SK-N-SH (cell line): ENCODE data around the gene ADAMTS4. TPM values are rescaled to one million over a fixed set of nuclear protein-coding genes. Genes with fewer than 3 reads are reported as not detected.
A peak's percentile ranks its signal among the peaks of the same experiment; 100 is the strongest.

Experiments used
- CTCF ChIA-PET: fragments of 300-600, 350-600 bp; formaldehyde crosslinking; extraction: SDS; loops from one replicate; lab custom pipeline; 2021; lab: Yijun Ruan, JAX
- POLR2A ChIA-PET: fragments of 350-600 bp; sonication (Branson Sonifier 250); formaldehyde crosslinking; extraction: SDS; loops from one replicate; lab custom pipeline; 2020; ENCODE audit warnings: antibody characterized with exemption, inconsistent platforms; lab: Yijun Ruan, JAX
- DNase-seq: peaks from one replicate; pipeline ENCODE4 v3.0.0; 2012
- H2AFZ ChIP-seq: fragments of 200-600 bp; sonication (generic); 2 replicates; pipeline ENCODE4 v1.8.1; 2016; ENCODE audit warnings: antibody characterized with exemption, mild to moderate bottlenecking, low read depth
- H3F3A ChIP-seq: fragments of 200-600 bp; sonication (generic); replicated peaks from 2 replicates; pipeline ENCODE3; 2016; ENCODE audit warnings: antibody characterized with exemption, mild to moderate bottlenecking; ENCODE audit not compliant: insufficient read depth
- H3K27ac ChIP-seq, 2 experiments: fragments of 200-500 bp in 1 of 2; fragments of 200-600 bp in 1 of 2; sonication (Bioruptor generic) in 1 of 2; sonication (generic), shearing (Covaris generic) in 1 of 2; 2 replicates each; pipeline versions ENCODE4 v1.5.1 to v1.6.1; 2014 to 2016; ENCODE audit warnings: low read depth in 2 of 2, inconsistent platforms in 1 of 2, low read length in 1 of 2, mild to moderate bottlenecking in 1 of 2, mixed read lengths in 1 of 2
- H3K27me3 ChIP-seq: fragments of 200-600 bp; sonication (generic), shearing (Covaris generic); 2 replicates; pipeline ENCODE4 v1.6.1; 2016; ENCODE audit warnings: mixed run types; ENCODE audit not compliant: insufficient read depth
- H3K36me3 ChIP-seq, 2 experiments: fragments of 200-500 bp in 1 of 2; fragments of 200-600 bp in 1 of 2; sonication (Bioruptor generic) in 1 of 2; sonication (generic) in 1 of 2; replicated peaks in 1 of 2; 2 replicates each; pipeline versions ENCODE3 to v1.5.1; 2014 to 2016; ENCODE audit warnings: low read length in 1 of 2, mild to moderate bottlenecking in 1 of 2; ENCODE audit not compliant: insufficient read depth in 2 of 2, control insufficient read depth in 1 of 2
- H3K4me1 ChIP-seq, 2 experiments: fragments of 200-500 bp in 1 of 2; fragments of 200-600 bp in 1 of 2; sonication (Bioruptor generic) in 1 of 2; sonication (generic), shearing (Covaris generic) in 1 of 2; 2 replicates each; pipeline versions ENCODE4 v1.5.1 to v1.6.1; 2014 to 2016; ENCODE audit warnings: low read depth in 1 of 2, low read length in 1 of 2, mixed run types in 1 of 2; ENCODE audit not compliant: insufficient read depth in 2 of 2, control insufficient read depth in 1 of 2
- H3K4me2 ChIP-seq: fragments of 200-600 bp; sonication (generic), shearing (Covaris generic); 2 replicates; pipeline ENCODE4 v1.6.1; 2017; ENCODE audit warnings: mixed run types
- H3K4me3 ChIP-seq, 2 experiments: fragments of 200-500 bp in 1 of 2; fragments of 200-600 bp in 1 of 2; sonication (Bioruptor generic) in 1 of 2; sonication (generic), shearing (Covaris generic) in 1 of 2; 2 replicates each; pipeline versions ENCODE4 v1.5.1 to v1.8.1; 2014 to 2016; ENCODE audit warnings: low read depth in 2 of 2, inconsistent platforms in 1 of 2, low read length in 1 of 2, mild to moderate bottlenecking in 1 of 2, mixed read lengths in 1 of 2, moderate library complexity in 1 of 2
- H3K79me2 ChIP-seq: fragments of 200-600 bp; sonication (generic); 2 replicates; pipeline ENCODE4 v1.8.1; 2017; ENCODE audit warnings: mild to moderate bottlenecking; ENCODE audit not compliant: insufficient read depth
- H3K9ac ChIP-seq: fragments of 200-600 bp; sonication (generic); 2 replicates; pipeline ENCODE4 v1.6.1; 2017; ENCODE audit warnings: mixed run types
- H3K9me2 ChIP-seq: fragments of 200-600 bp; sonication (generic); 2 replicates; pipeline ENCODE4 v1.6.1; 2017; ENCODE audit warnings: mixed run types
- H3K9me3 ChIP-seq: fragments of 200-600 bp; sonication (generic); 2 replicates; pipeline ENCODE4 v1.6.1; 2017; ENCODE audit warnings: mixed run types, mild to moderate bottlenecking, moderate library complexity
- H4K20me1 ChIP-seq: fragments of 200-600 bp; sonication (generic); 2 replicates; pipeline ENCODE4 v1.6.1; 2017; ENCODE audit warnings: mild to moderate bottlenecking, mixed run types; ENCODE audit not compliant: insufficient read depth
- CHD2 ChIP-seq: fragments of 150-350 bp; IDR thresholded peaks from 2 replicates; pipeline ENCODE4 v1.6.1; 2018; ENCODE audit warnings: low read length; ENCODE audit not compliant: partially characterized antibody
- EP300 ChIP-seq, 2 experiments: IDR thresholded peaks; 2 replicates each; pipeline versions ENCODE4 v1.4.0 to v1.6.1; 2012; ENCODE audit warnings: borderline replicate concordance in 1 of 2, low read depth in 1 of 2, low read length in 1 of 2
- EZH2phosphoT487 ChIP-seq: fragments of 200-600 bp; sonication (generic); IDR thresholded peaks from 2 replicates; pipeline ENCODE4 v1.6.1; 2017; ENCODE audit warnings: low read depth, mixed run types, mild to moderate bottlenecking, antibody characterized with exemption, moderate library complexity, borderline replicate concordance
- FOSL2 ChIP-seq: IDR thresholded peaks from 2 replicates; pipeline ENCODE4 v1.4.0; 2012; ENCODE audit warnings: low read depth, mild to moderate bottlenecking, moderate library complexity, borderline replicate concordance
- GABPA ChIP-seq: IDR thresholded peaks from 2 replicates; pipeline ENCODE4 v1.4.0; 2012; ENCODE audit warnings: low read depth, mild to moderate bottlenecking
- MXI1 ChIP-seq: IDR thresholded peaks from 2 replicates; pipeline ENCODE4 v1.6.1; 2012; ENCODE audit warnings: mild to moderate bottlenecking, low read depth, low read length, improper control_type of control experiment
- POLR2AphosphoS5 ChIP-seq: IDR thresholded peaks from 2 replicates; pipeline ENCODE4 v1.6.1; 2012; ENCODE audit warnings: low read depth, low read length
- RCOR1 ChIP-seq: fragments of 150-350 bp; IDR thresholded peaks from 2 replicates; pipeline ENCODE4 v1.6.1; 2017; ENCODE audit warnings: antibody characterized with exemption, low read length
- RXRA ChIP-seq: IDR thresholded peaks from 2 replicates; pipeline ENCODE4 v1.4.0; 2012; ENCODE audit warnings: low read depth, mild to moderate bottlenecking, borderline replicate concordance
- SMC3 ChIP-seq: IDR thresholded peaks from 2 replicates; pipeline ENCODE4 v1.6.1; 2012; ENCODE audit warnings: low read depth, low read length, improper control_type of control experiment
- TAF1 ChIP-seq: IDR thresholded peaks from 2 replicates; pipeline ENCODE4 v1.6.1; 2012; ENCODE audit warnings: low read depth, mild to moderate bottlenecking, low read length, moderate library complexity, borderline replicate concordance
- TCF12 ChIP-seq: IDR thresholded peaks from 2 replicates; pipeline ENCODE4 v1.4.0; 2012
- WGBS: methylation state at CpG from one replicate; pipeline ENCODE4 v1.1.6; 2017; ENCODE audit warnings: low lambda C conversion rate; 5-methylcytosine and 5-hydroxymethylcytosine counted together
- polyA plus RNA-seq, 3 experiments: library from polyadenylated mRNA; depleted of rRNA; stranded (reverse); fragments of >200 nt; gene quantifications; 2 replicates each; pipeline ENCODE4 v1.2.3, GENCODE V29; 2012
- TF ChIP-seq, protein P1 (sequence below): IDR thresholded peaks from 2 replicates; pipeline ENCODE4 v1.4.0; 2012; ENCODE audit warnings: low read depth

Gene ADAMTS4
- polyA plus RNA-seq, 1 of the 3 experiments (the other 2 are of a cell fraction): 1.2 TPM

- H3K4me3 ChIP-seq: peak overlapping the region; percentile 42 to 57
- no peaks in the 10 kb centered on the region for H3K9me2 ChIP-seq
- H3K4me2 ChIP-seq: peak overlapping the region; percentile 79
Observed at GRCh38 chr1:161197560-161198193, 1.2 kb downstream of the ADAMTS4 start.

DNA sequence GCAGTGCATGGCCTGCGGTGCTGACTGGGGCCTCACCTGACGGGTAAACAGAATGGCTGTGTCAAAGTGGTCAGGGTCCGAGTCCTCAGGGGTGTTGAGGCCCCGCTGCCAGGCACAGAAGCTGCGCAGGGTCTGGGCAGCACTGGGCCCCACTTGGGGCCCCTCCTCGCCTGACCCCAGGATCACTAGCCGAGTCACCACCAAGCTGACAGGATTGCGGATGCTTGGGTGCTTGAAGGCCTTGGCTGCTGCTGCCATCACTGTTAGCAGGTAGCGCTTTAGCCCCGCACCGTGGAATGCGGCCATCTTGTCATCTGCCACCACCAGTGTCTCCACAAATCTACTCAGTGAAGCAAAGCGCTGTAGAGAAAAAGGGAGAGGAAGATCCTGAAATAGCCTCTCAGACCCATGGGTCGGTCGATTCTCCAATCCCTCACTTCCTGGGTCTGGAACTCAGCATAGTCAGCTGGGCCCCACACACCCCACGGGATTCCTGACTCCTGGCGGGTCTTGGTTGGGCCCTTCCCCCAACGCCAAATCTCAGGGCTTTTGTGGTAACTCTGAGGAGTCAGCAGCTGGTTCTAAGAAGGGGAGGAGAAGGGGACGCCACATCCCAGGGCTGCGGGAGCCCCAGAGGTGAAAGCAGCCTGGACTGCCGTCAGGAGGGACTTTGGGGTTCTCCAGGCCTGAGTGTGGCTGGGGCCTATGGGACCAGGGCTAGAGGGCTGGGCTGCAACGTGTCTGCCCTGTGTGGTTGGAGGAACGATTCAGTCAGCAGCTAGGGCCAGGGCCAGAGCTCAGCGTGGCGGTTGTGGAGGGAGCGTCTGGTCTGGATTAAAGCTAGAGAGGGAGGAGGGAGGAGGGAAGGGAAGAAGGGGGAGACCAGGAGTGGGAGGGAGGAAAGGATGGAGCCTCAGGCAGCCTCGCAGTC lies 2.1 kb downstream of the ADAMTS4 start:
- POLR2A ChIA-PET: interaction anchor here (0.5 to 1.5 kb wide), 8 partner anchors 12 to 779 kb away, joined by 3 to 7 read pairs (median 4); partner anchors contain the start of genes PPOX, TOMM40L and UFC1
- peak; percentile 88 for DNase-seq
- CTCF ChIA-PET: interaction anchor here (0.8 to 7.0 kb wide), 6 partner anchors 14 to 184 kb away, joined by 3 to 62 read pairs (median 4); partner anchors contain the start of gene TOMM40L
- H3K36me3 ChIP-seq: peaks cover 0 to 9% of the 10 kb centered on the region in 2 experiments
- WGBS: 43% methylated on average over 19 of the region's 27 CpGs
- TF ChIP-seq EP300 (IDR thresholded peaks at IDR 0.05; ENCODE audit: borderline replicate concordance in 1 of 2, low read depth in 1 of 2, low read length in 1 of 2) (0 out of 4 replicates have a peak, but pooled peaks of 1 of the 2 experiments have one; percentile 50), CHD2 (peak; percentile 57), TCF12 (peak; percentile 77), GABPA (no peak), POLR2AphosphoS5 (peak; percentile 77), EZH2phosphoT487 (no peak), FOSL2 (no peak), TAF1 (peak; percentile 67), RXRA (no peak), MXI1 (peak; percentile 92), RCOR1 (0 out of 2 replicates have a peak, but pooled peaks have one; percentile 21), SMC3 (0 out of 2 replicates have a peak, but pooled peaks have one; percentile 16)
- TF ChIP-seq, protein P1, sequence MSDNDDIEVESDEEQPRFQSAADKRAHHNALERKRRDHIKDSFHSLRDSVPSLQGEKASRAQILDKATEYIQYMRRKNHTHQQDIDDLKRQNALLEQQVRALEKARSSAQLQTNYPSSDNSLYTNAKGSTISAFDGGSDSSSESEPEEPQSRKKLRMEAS: peak; percentile 77
- H2AFZ ChIP-seq: peak overlapping the region; percentile 94
- peak overlapping the region; percentile 66 for H3K9ac ChIP-seq
- H3K27ac ChIP-seq: peak overlapping the region; percentile 84 to 99
- no peaks in the 10 kb centered on the region for H4K20me1 ChIP-seq
- peaks cover 4% of the 10 kb centered on the region for H3F3A ChIP-seq
- H3K79me2 ChIP-seq: no peaks in the 10 kb centered on the region
- H3K4me2 ChIP-seq: peak overlapping the region; percentile 79
- H3K27me3 ChIP-seq: no peaks in the 10 kb centered on the region
- no peaks in the 10 kb centered on the region for H3K9me2 ChIP-seq
- H3K9me3 ChIP-seq: no peaks in the 10 kb centered on the region
- H3K4me1 ChIP-seq: peaks cover 28 to 75% of the 10 kb centered on the region in 2 experiments
- peak overlapping the region; percentile 42 to 57 for H3K4me3 ChIP-seq

More at GRCh38 chr1:161197560-161198193, 1.2 kb downstream of the ADAMTS4 start:
- peak overlapping the region; percentile 66 for H3K9ac ChIP-seq
- peaks cover 28 to 75% of the 10 kb centered on the region in 2 experiments for H3K4me1 ChIP-seq
- H4K20me1 ChIP-seq: no peaks in the 10 kb centered on the region
- peaks cover 5% of the 10 kb centered on the region for H3K79me2 ChIP-seq
- 56% methylated on average over 11 of the region's 11 CpGs for WGBS
- DNase-seq: no peak
- H3K36me3 ChIP-seq: peaks cover 0 to 4% of the 10 kb centered on the region in 2 experiments
- H3F3A ChIP-seq: peaks cover 4% of the 10 kb centered on the region
- TF ChIP-seq EP300 (IDR thresholded peaks at IDR 0.05; ENCODE audit: borderline replicate concordance in 1 of 2, low read depth in 1 of 2, low read length in 1 of 2) (0 out of 4 replicates have a peak, but pooled peaks of 1 of the 2 experiments have one; percentile 17), RXRA (no peak)
- H3K27ac ChIP-seq: peak overlapping the region; percentile 84 to 99
- no peaks in the 10 kb centered on the region for H3K9me3 ChIP-seq
- ChIA-PET CTCF (interaction anchor here (0.8 to 7.0 kb wide), 6 partner anchors 11 to 184 kb away, joined by 3 to 62 read pairs (median 4); partner anchors contain the start of gene TOMM40L), POLR2A (interaction anchor here (0.6 to 1.5 kb wide), 6 partner anchors 11 to 529 kb away, joined by 3 to 7 read pairs (median 4); partner anchors contain the start of genes PPOX and TOMM40L)
- H2AFZ ChIP-seq: peak overlapping the region; percentile 94
- H3K27me3 ChIP-seq: no peaks in the 10 kb centered on the region
